GM21717 (cell line): ENCODE results near the gene FAM174C.
A peak's percentile ranks its signal among the peaks of the same experiment; 100 is the strongest.
"Not testable (repeated sequence)": the region's sequence is repeated elsewhere in the genome, so short reads cannot be mapped to it uniquely, and the experiment has no call there.

Source experiments
- ATAC-seq: cut with Tn5 transposase; IDR thresholded peaks from one replicate; pipeline ENCODE4 v1.9.1; 2021; ENCODE audit warnings: mild to moderate bottlenecking, moderate library complexity; ENCODE audit not compliant: unreplicated experiment

Gene FAM174C

GRCh38 chr19:1237027-1237659 lies 38.2 kb upstream of the FAM174C start:
- no peak for ATAC-seq

DNA sequence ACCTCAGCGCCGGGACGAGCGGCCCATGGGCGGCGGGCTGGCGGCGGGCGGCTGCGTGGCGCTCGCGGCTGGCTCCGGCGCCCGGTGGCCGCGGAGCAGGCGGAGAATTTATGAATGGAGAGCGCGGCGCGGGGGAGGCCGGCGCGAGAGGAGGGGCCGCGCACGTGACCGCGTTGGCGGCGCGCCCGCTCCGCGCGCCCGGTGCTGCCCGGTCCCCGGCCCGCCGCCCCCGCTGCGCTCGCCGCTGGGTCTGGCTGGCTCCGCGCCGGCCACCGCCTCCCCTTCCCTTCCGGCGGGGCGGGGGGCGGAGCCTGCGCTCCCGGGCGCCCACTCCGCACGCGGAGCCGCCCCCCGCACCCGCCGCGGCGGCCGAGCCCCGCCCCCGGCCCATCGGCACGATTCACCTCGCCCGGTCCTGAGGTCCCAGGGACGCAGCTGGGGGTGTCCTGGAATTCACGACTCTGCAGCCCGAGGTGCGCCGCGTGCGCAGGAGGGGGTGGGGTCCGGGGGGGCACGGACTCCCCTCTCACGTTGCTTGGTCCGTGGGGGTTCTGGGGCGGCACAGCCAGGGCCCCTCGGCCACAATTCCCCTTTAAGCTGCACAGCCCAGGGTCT lies 37.5 kb upstream of the FAM174C start, which contains the start of gene CBARP:
CBARP (minus strand) TSS at position 252 of the 615 bp plus-strand sequence. CDS start 1,905 bp downstream, outside the sequence.
- no peak for ATAC-seq

GRCh38 chr19:1238369-1239303 lies 36.7 kb upstream of the FAM174C start:
- ATAC-seq = no peak

DNA sequence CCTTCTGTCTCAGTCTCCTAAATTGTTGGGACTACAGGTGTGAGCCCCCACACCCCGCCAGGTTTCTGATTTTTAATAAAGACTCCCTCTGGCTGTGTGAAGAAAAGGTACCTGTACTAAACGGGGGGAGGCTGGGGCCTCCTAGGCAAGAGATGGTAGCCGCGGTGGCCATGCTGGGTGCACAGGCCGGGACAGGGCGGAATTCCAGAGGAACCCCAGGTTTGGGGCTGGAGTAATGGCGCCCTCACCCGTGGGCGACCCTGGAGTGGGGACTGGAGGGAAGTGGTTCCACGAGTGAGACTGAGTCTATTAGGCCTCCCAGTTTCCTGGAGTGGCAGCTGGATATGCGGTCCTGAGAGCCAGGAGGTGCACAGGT lies 35.9 kb upstream of the FAM174C start:
- ATAC-seq = no peak

DNA sequence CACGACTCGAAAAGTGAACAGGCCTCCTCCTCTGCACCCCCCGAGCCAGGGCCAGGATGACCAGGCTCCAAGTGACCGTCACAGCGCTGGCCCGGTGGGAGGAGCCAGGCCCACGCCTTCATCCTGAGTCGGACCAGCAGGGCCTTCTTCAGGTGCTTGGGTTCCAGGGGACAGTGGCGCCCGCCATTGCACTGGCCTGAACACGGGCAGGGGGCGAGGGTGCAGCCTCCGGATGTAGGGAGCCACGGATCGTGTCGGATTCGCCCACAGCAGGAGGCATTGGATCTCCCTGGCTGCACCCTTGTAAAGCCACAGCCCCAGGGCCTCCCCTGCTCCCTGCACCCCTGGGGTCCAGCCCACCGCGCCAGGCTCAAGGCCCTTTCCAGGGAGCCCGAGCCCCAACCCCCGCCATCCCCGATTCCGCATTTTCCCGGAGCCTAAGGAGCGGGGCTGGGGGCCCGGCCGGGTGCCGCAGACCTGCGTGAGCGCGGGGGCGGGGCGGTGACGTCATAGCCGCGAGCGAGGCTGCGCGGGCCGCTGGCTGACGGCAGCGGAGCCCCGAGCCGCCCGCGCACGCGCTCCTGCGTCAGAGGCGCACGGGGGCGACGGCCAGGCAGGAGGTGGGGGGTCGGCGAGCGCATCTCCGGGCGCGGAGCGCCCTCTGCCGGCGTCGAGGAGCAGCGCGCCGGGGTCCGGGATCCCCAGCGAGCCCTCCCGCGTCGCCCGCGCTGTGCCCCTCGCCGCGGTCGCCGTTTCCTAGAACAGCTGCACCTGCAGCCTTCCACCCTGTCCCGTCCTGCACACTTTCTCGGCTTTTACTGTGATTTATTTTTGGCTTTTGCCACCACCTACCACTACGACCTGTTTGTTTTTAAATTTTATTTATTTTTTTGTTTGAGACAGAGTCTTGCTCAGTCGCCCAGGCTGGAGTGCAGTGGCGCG lies 35.3 kb upstream of the FAM174C start:
- peak; percentile 28 for ATAC-seq

- no peak for ATAC-seq
Measured at GRCh38 chr19:1240925-1241324, 34.4 kb upstream of the FAM174C start.

GRCh38 chr19:1241417-1242095 lies 33.8 kb upstream of the FAM174C start, which contains the start of gene ATP5F1D:
Gene ATP5F1D, plus strand, starts transcription at chr19:1241751. Its CDS starts 100 bp downstream, at chr19:1241851.
- no peak for ATAC-seq

DNA sequence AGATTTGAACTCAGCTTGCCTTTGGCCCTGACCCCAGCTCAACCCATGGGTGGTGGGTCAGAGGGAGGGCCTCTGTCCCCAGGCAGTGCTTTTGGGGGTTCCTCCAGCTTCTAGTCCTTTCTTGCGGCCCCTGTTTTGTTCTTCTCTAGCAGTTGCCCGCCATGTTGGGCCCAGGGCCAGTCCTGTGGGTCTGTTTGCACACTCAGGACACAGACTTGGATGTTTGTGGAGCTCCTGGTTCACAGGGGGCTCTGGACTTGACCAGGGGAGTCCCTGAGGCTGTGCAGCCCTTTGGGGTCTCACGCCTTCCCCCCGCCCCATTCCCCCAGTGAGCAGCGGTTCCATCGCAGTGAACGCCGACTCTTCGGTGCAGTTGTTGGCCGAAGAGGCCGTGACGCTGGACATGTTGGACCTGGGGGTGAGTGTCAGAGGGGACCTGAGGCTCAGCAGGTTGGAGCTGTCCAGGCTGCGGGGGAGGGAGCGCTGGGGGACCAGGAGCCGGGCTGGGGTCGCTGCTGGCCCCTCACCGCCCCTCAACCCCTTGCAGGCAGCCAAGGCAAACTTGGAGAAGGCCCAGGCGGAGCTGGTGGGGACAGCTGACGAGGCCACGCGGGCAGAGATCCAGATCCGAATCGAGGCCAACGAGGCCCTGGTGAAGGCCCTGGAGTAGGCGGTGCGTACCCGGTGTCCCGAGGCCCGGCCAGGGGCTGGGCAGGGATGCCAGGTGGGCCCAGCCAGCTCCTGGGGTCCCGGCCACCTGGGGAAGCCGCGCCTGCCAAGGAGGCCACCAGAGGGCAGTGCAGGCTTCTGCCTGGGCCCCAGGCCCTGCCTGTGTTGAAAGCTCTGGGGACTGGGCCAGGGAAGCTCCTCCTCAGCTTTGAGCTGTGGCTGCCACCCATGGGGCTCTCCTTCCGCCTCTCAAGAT lies 31.3 kb upstream of the FAM174C start:
- no peak for ATAC-seq

- no peak for ATAC-seq
Measured at GRCh38 chr19:1244693-1245451, 30.5 kb upstream of the FAM174C start.

- ATAC-seq = no peak
Measured at GRCh38 chr19:1245494-1246264, 29.7 kb upstream of the FAM174C start.

GRCh38 chr19:1246265-1247087 lies 28.9 kb upstream of the FAM174C start:
- not testable (repeated sequence) for ATAC-seq

GRCh38 chr19:1247748-1248138 lies 27.6 kb upstream of the FAM174C start:
- no peak for ATAC-seq

- ATAC-seq = peak; percentile 3
Measured at GRCh38 chr19:1248139-1248785, 27.1 kb upstream of the FAM174C start, which contains the start of gene MIDN. Gene MIDN, plus strand, starts transcription at chr19:1248583. Its CDS starts 1,714 bp downstream, at chr19:1250297.

- peak; percentile 13 for ATAC-seq
Measured at GRCh38 chr19:1248786-1249297, 26.5 kb upstream of the FAM174C start.

DNA sequence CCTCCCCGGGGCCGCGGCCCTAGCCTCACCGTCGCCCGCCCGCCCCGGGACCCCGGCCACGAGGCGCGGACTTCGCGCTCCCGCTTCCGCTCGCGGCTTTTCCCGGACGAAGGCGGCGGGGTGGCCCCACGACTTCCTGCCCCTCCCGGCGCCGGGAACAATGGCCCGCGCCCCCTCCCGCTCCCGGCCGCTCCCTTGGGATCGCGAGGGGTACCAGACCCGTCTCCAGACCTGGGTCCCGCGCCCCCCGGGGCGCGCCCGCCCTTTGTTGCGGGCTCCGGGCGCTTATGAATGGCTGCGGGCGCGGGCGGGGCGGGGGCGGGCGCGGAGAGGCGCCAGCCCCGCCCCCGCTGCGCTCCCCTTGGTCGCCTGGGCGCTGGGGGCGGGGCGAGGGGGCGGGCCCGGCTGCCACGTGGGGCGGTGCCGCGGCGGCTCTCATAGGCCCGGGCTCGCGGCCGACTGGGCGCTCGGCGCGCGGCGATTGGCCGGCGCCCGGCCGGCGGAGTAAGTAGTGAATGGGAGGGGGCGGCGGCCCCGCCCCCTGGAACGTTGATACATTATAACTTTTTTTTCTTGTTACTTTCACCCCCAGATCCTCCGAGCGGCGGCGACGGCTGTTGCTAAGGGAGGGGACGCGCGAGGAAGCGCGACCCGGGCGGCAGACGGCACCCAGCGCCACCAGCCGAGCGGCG lies 25.9 kb upstream of the FAM174C start:
- ATAC-seq = peak; percentile 28
